ENCODE data around the gene ANKHD1.
A peak's percentile ranks its signal among the peaks of the same experiment; 100 is the strongest.

Gene ANKHD1

DNA sequence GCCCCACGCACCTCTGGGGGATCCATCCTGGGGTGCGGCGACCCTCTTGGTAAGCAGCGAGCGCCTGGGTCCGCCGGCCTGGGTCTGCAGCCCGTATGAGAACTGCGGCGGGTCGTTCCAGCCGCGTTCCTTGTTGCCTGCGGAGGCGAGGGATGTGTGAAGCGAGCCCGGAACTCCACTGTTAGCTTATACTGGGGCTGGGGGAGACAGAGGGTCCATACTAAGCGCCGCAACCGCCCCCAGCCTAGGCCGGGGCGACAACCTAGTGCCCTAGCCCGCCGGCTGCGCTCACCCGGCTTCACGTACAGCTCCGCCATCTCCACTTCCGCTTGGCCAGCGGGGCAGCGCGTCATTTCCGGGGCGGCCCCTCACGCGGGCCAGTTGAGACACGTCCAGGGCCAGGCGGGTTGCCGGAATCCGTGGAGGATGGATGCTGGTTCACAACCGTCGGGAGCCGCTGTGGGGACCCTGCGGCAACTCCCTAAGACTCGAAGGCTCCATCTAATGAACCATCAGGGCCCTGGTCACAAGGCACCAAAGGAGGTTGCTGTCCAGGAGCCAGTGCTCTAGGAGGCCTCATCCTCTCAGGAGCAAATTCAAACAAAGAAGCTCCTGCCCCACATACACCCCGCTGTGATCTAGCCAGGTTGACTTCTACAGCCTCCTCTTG lies 155.6 kb downstream of the ANKHD1 start, which contains the start of gene SRA1:
SRA1 (minus strand) TSS at position 338 of the 670 bp plus-strand sequence; CDS start at position 317, 21 bp downstream.
- Histone ChIP-seq H3K4me1 (ENCODE audit: control insufficient read depth in 5 of 5, insufficient read depth in 5 of 5, low read length in 5 of 5) (peaks cover 6 to 30% (median 19%) of the 10 kb centered on the region in 5 donors), H3K36me3 (ENCODE audit: control insufficient read depth in 5 of 5, insufficient read depth in 5 of 5, low read length in 5 of 5) (peaks cover 6 to 33% (median 26%) of the 10 kb centered on the region in 5 donors), H3K9ac (ENCODE audit: low read length in 5 of 5) (peak within 1 kb of the TSS; percentile 30 to 94 (median 91)), H3K27ac (ENCODE audit: low read depth, low read length) (peak within 1 kb of the TSS; percentile 84), H3K4me3 (ENCODE audit: low read depth in 1 of 5, low read length in 5 of 5) (peak within 1 kb of the TSS; percentile 71 to 85 (median 81)), H3K27me3 (ENCODE audit: control insufficient read depth in 5 of 5, insufficient read depth in 4 of 5, low read length in 5 of 5) (no peaks in the 10 kb centered on the region), H3K9me3 (ENCODE audit: control insufficient read depth in 5 of 5, low read length in 5 of 5) (no peaks in the 10 kb centered on the region)

- peak overlapping the region in 2 of 5 donors; percentile 81 to 85 for H3K4me3 ChIP-seq (ENCODE audit: low read depth in 1 of 5, low read length in 5 of 5)
- peak overlapping the region in 2 of 5 donors; percentile 92 to 94 for H3K9ac ChIP-seq (ENCODE audit: low read length in 5 of 5)
- no peaks in the 10 kb centered on the region for H3K27me3 ChIP-seq (ENCODE audit: control insufficient read depth in 5 of 5, insufficient read depth in 4 of 5, low read length in 5 of 5)
- peaks cover 6 to 37% (median 21%) of the 10 kb centered on the region in 5 donors for H3K4me1 ChIP-seq (ENCODE audit: control insufficient read depth in 5 of 5, insufficient read depth in 5 of 5, low read length in 5 of 5)
- H3K36me3 ChIP-seq (ENCODE audit: control insufficient read depth in 5 of 5, insufficient read depth in 5 of 5, low read length in 5 of 5), result peaks cover 6 to 34% (median 24%) of the 10 kb centered on the region in 5 donors
- peak overlapping the region; percentile 84 for H3K27ac ChIP-seq (ENCODE audit: low read depth, low read length)
- no peaks in the 10 kb centered on the region for H3K9me3 ChIP-seq (ENCODE audit: control insufficient read depth in 5 of 5, low read length in 5 of 5)
Measured at GRCh38 chr5:140557965-140558364, 156.3 kb downstream of the ANKHD1 start.

DNA sequence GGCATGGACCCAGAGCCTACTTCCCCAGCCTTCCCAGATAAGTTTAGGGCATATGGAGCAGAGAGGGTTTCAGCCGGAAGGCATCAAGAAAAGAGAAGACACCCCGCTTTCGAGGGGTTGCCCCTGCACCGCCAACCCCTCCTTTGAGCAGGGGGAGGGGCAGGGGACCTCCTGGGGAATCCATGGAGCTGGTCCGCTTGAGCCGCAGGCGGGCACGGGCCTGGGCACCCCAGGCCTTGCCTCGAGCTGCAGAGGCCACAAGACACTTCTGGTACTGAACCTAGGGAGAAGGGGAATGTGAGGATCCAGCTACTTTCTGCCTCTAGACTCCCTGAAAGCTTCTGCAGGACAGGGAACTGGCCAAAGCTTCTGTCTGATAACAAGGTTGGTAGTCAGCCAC lies 156.9 kb downstream of the ANKHD1 start:
- Histone ChIP-seq H3K27me3 (ENCODE audit: control insufficient read depth in 5 of 5, insufficient read depth in 4 of 5, low read length in 5 of 5) (no peaks in the 10 kb centered on the region), H3K4me3 (ENCODE audit: low read depth in 1 of 5, low read length in 5 of 5) (no peak overlapping the region), H3K27ac (ENCODE audit: low read depth, low read length) (no peak overlapping the region), H3K9ac (ENCODE audit: low read length in 5 of 5) (no peak overlapping the region), H3K36me3 (ENCODE audit: control insufficient read depth in 5 of 5, insufficient read depth in 5 of 5, low read length in 5 of 5) (peaks cover 2 to 34% (median 21%) of the 10 kb centered on the region in 5 donors), H3K4me1 (ENCODE audit: control insufficient read depth in 5 of 5, insufficient read depth in 5 of 5, low read length in 5 of 5) (peaks cover 8 to 42% (median 26%) of the 10 kb centered on the region in 5 donors), H3K9me3 (ENCODE audit: control insufficient read depth in 5 of 5, low read length in 5 of 5) (no peaks in the 10 kb centered on the region)

DNA sequence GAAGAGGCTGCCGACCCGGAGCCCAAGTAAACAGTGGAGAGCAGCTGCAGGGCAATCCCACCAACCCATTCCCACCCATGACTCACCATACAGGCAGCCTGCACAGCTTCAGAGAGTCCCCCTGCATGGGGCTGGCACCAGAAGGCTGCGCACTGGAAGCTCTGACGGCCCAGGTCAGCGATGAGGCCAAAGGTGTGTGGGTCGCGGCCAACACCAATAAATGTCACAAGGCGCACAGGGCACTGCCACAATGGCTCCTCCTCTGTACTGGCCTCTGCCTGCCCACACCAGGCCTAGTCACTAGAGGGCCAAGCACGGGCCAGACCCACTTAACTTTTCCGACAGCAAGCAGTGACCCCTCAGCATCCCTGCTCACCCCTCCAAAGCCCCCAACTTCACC lies 158.6 kb downstream of the ANKHD1 start:
- peaks cover 13 to 54% (median 36%) of the 10 kb centered on the region in 5 donors for H3K4me1 ChIP-seq (ENCODE audit: control insufficient read depth in 5 of 5, insufficient read depth in 5 of 5, low read length in 5 of 5)
- H3K27ac ChIP-seq (ENCODE audit: low read depth, low read length), result no peak overlapping the region
- no peak overlapping the region for H3K4me3 ChIP-seq (ENCODE audit: low read depth in 1 of 5, low read length in 5 of 5)

GRCh38 chr5:140561753-140562523 lies 160.3 kb downstream of the ANKHD1 start:
- Histone ChIP-seq H3K4me1 (ENCODE audit: control insufficient read depth in 5 of 5, insufficient read depth in 5 of 5, low read length in 5 of 5) (peaks cover 11 to 54% (median 37%) of the 10 kb centered on the region in 5 donors), H3K27ac (ENCODE audit: low read depth, low read length) (no peak overlapping the region), H3K9ac (ENCODE audit: low read length in 5 of 5) (peak overlapping the region in 1 of 5 donors; percentile 35), H3K4me3 (ENCODE audit: low read depth in 1 of 5, low read length in 5 of 5) (no peak overlapping the region), H3K27me3 (ENCODE audit: control insufficient read depth in 5 of 5, insufficient read depth in 4 of 5, low read length in 5 of 5) (no peaks in the 10 kb centered on the region), H3K36me3 (ENCODE audit: control insufficient read depth in 5 of 5, insufficient read depth in 5 of 5, low read length in 5 of 5) (peaks cover 0 to 44% (median 28%) of the 10 kb centered on the region in 5 donors), H3K9me3 (ENCODE audit: control insufficient read depth in 5 of 5, low read length in 5 of 5) (no peaks in the 10 kb centered on the region)

More for the DNA sequence above, 158.6 kb downstream of the ANKHD1 start:
- no peaks in the 10 kb centered on the region for H3K27me3 ChIP-seq (ENCODE audit: control insufficient read depth in 5 of 5, insufficient read depth in 4 of 5, low read length in 5 of 5)
- H3K9me3 ChIP-seq (ENCODE audit: control insufficient read depth in 5 of 5, low read length in 5 of 5), result no peaks in the 10 kb centered on the region
- peaks cover 0 to 34% (median 21%) of the 10 kb centered on the region in 5 donors for H3K36me3 ChIP-seq (ENCODE audit: control insufficient read depth in 5 of 5, insufficient read depth in 5 of 5, low read length in 5 of 5)
- H3K9ac ChIP-seq (ENCODE audit: low read length in 5 of 5), result no peak overlapping the region

DNA sequence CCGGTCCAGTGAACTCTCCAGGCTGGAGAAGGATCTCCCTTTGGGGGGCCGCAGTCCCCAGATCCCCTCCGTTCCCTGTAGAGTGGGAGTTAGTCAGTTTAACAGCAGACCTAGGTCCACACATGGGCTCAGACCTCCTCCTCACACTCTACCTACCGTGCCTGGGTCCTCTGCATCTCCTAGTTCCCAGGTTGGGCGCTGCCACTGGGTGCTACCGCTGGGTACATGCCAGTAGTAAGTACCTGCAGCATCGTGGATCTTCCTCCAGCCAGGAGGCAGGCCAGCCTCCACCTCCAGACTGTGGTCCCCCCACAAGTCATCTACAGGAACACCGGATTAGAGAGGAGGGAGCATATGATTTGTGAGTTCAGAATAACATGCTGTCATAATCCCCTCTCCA lies 162.0 kb downstream of the ANKHD1 start:
- Histone ChIP-seq H3K36me3 (ENCODE audit: control insufficient read depth in 5 of 5, insufficient read depth in 5 of 5, low read length in 5 of 5) (peaks cover 0 to 56% (median 40%) of the 10 kb centered on the region in 5 donors), H3K9ac (ENCODE audit: low read length in 5 of 5) (peak overlapping the region; percentile 78 to 84 (median 79)), H3K4me1 (ENCODE audit: control insufficient read depth in 5 of 5, insufficient read depth in 5 of 5, low read length in 5 of 5) (peaks cover 7 to 53% (median 35%) of the 10 kb centered on the region in 5 donors)

DNA sequence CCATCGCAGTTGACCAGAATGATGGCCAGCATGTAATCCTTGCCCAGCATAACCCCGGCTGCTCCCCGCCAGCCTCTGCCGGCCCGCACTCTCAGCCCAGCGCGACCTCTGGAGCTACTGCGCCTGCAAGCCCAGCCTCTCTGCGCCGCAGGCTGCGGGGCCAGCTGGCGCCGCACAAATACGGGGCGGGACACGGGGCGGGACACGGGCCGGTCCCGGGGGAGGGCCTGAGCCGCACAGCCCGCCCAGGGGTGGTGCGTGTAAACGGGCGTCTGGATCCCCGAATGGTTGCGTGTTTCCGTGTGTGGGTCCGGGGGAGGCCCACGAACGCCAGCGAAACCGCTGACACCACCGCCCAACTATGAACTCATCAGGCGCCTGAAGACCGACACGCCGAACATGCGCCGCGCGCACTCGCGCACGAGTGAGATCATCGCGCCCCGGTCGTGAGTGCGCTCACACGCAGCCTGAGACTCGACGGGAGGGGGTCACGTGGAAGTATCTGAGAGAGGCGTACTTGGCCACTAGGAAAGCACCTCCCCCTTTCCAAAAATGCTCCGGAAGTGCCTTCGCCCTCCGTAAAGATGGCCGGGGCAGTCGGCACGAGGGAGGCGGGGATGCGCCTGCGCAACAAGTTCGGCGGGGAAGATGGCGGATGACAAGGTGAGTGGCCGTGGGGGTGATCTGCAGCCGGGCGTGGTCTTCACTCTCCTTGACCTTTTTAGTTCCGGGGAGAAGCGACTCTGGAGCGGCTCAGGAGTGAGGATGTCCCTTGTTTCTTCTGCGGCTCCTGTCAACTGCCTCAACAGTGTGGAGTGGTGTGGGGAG lies 162.8 kb downstream of the ANKHD1 start, which contains the start of the genes APBB3 and SLC35A4:
APBB3 (minus strand) TSS at position 403 of the 828 bp plus-strand sequence; CDS start at position 50, 353 bp downstream.
SLC35A4 (plus strand) TSS at position 633 of the 828 bp plus-strand sequence. CDS start 2,342 bp downstream, outside the sequence.
- no peaks in the 10 kb centered on the region for H3K27me3 ChIP-seq (ENCODE audit: control insufficient read depth in 5 of 5, insufficient read depth in 4 of 5, low read length in 5 of 5)
- H3K9ac ChIP-seq (ENCODE audit: low read length in 5 of 5), result peak within 1 kb of the TSS; percentile 82 to 84 (median 83)
- no peaks in the 10 kb centered on the region for H3K9me3 ChIP-seq (ENCODE audit: control insufficient read depth in 5 of 5, low read length in 5 of 5)
- H3K4me3 ChIP-seq (ENCODE audit: low read depth in 1 of 5, low read length in 5 of 5), result peak within 1 kb of the TSS; percentile 78 to 96 (median 88)
- peaks cover 0 to 51% (median 40%) of the 10 kb centered on the region in 5 donors for H3K36me3 ChIP-seq (ENCODE audit: control insufficient read depth in 5 of 5, insufficient read depth in 5 of 5, low read length in 5 of 5)
- peaks cover 7 to 61% (median 44%) of the 10 kb centered on the region in 5 donors for H3K4me1 ChIP-seq (ENCODE audit: control insufficient read depth in 5 of 5, insufficient read depth in 5 of 5, low read length in 5 of 5)
- H3K27ac ChIP-seq (ENCODE audit: low read depth, low read length), result peak within 1 kb of the TSS; percentile 84

More for the DNA sequence above, 162.0 kb downstream of the ANKHD1 start:
- Histone ChIP-seq H3K27me3 (ENCODE audit: control insufficient read depth in 5 of 5, insufficient read depth in 4 of 5, low read length in 5 of 5) (no peaks in the 10 kb centered on the region), H3K27ac (ENCODE audit: low read depth, low read length) (peak overlapping the region; percentile 84), H3K4me3 (ENCODE audit: low read depth in 1 of 5, low read length in 5 of 5) (peak overlapping the region; percentile 78 to 88 (median 86)), H3K9me3 (ENCODE audit: control insufficient read depth in 5 of 5, low read length in 5 of 5) (no peaks in the 10 kb centered on the region)

- H3K9me3 ChIP-seq (ENCODE audit: control insufficient read depth in 5 of 5, low read length in 5 of 5), result no peaks in the 10 kb centered on the region
- no peaks in the 10 kb centered on the region for H3K27me3 ChIP-seq (ENCODE audit: control insufficient read depth in 5 of 5, insufficient read depth in 4 of 5, low read length in 5 of 5)
- H3K36me3 ChIP-seq (ENCODE audit: control insufficient read depth in 5 of 5, insufficient read depth in 5 of 5, low read length in 5 of 5), result peaks cover 0 to 49% (median 38%) of the 10 kb centered on the region in 5 donors
- peaks cover 7 to 69% (median 49%) of the 10 kb centered on the region in 5 donors for H3K4me1 ChIP-seq (ENCODE audit: control insufficient read depth in 5 of 5, insufficient read depth in 5 of 5, low read length in 5 of 5)
- peak overlapping the region; percentile 84 for H3K27ac ChIP-seq (ENCODE audit: low read depth, low read length)
- peak overlapping the region; percentile 82 to 84 (median 83) for H3K9ac ChIP-seq (ENCODE audit: low read length in 5 of 5)
- H3K4me3 ChIP-seq (ENCODE audit: low read depth in 1 of 5, low read length in 5 of 5), result peak overlapping the region; percentile 78 to 96 (median 88)
Measured at GRCh38 chr5:140565024-140565779, 163.6 kb downstream of the ANKHD1 start.

DNA sequence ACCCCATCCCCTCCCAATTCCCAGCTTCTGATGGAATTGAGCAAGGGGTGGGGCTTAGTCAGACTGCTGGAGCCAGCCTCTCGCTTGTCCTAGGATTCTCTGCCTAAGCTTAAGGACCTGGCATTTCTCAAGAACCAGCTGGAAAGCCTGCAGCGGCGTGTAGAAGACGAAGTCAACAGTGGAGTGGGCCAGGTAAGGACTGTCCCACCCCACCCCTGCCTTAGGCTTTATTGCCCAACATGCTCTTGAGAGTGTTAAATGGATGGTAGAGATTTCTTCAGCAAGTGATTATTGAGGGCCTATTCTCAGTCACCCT lies 164.1 kb downstream of the ANKHD1 start:
- Histone ChIP-seq H3K27ac (ENCODE audit: low read depth, low read length) (peak overlapping the region; percentile 84), H3K36me3 (ENCODE audit: control insufficient read depth in 5 of 5, insufficient read depth in 5 of 5, low read length in 5 of 5) (peaks cover 0 to 44% (median 32%) of the 10 kb centered on the region in 5 donors), H3K27me3 (ENCODE audit: control insufficient read depth in 5 of 5, insufficient read depth in 4 of 5, low read length in 5 of 5) (no peaks in the 10 kb centered on the region), H3K9me3 (ENCODE audit: control insufficient read depth in 5 of 5, low read length in 5 of 5) (no peaks in the 10 kb centered on the region), H3K9ac (ENCODE audit: low read length in 5 of 5) (peak overlapping the region in 2 of 5 donors; percentile 84), H3K4me3 (ENCODE audit: low read depth in 1 of 5, low read length in 5 of 5) (peak overlapping the region in 3 of 5 donors; percentile 88 to 96 (median 88)), H3K4me1 (ENCODE audit: control insufficient read depth in 5 of 5, insufficient read depth in 5 of 5, low read length in 5 of 5) (peaks cover 7 to 71% (median 49%) of the 10 kb centered on the region in 5 donors)
